HepG2 (cell line): ENCODE data around the gene PSD. TPM values are rescaled to one million over a fixed set of nuclear protein-coding genes. Genes with fewer than 3 reads are reported as not detected.
A peak's percentile ranks its signal among the peaks of the same experiment; 100 is the strongest.

Experiments used
- ASH2L ChIP-seq: fragments of 300-600, 200-600 bp; sonication (generic); IDR thresholded peaks from 2 replicates; pipeline ENCODE4 v1.7.0; 2017; ENCODE audit warnings: low read depth, mild to moderate bottlenecking, moderate library complexity, mixed read lengths, low read length; ENCODE audit not compliant: insufficient read length
- CEBPB ChIP-seq: IDR thresholded peaks from 2 replicates; pipeline ENCODE4 v1.6.1; 2011; ENCODE audit warnings: low read depth, low read length, improper control_type of control experiment, borderline replicate concordance
- GFI1 ChIP-seq: sonication (generic); formaldehyde crosslinking; IDR thresholded peaks from 2 replicates; pipeline ENCODE4 v1.5.0; 2020; ENCODE audit warnings: missing genetic modification reagents, mild to moderate bottlenecking, borderline replicate concordance
- HOXA5 ChIP-seq: sonication (generic); formaldehyde crosslinking; IDR thresholded peaks from 2 replicates; pipeline ENCODE4 v1.4.0; 2020; ENCODE audit warnings: missing genetic modification reagents
- JUND ChIP-seq: sonication (generic); formaldehyde crosslinking; IDR thresholded peaks from 2 replicates; pipeline ENCODE4 v1.8.0; 2022; ENCODE audit warnings: mild to moderate bottlenecking, missing genetic modification reagents
- KDM2A ChIP-seq: sonication (generic); formaldehyde crosslinking; IDR thresholded peaks from 2 replicates; pipeline ENCODE4 v1.4.0; 2020; ENCODE audit warnings: low read depth, missing genetic modification reagents, borderline replicate concordance
- MXI1 ChIP-seq: IDR thresholded peaks from 3 replicates; pipeline ENCODE4 v1.6.1; 2012; ENCODE audit warnings: low read depth, low read length, inconsistent platforms, borderline replicate concordance
- NR2F2 ChIP-seq: IDR thresholded peaks from 2 replicates; pipeline ENCODE4 v1.6.1; 2012; ENCODE audit warnings: low read depth, inconsistent platforms, borderline replicate concordance
- NR2F6 ChIP-seq, 2 experiments: IDR thresholded peaks; 2 replicates each; pipeline ENCODE4 v1.6.1; 2016; ENCODE audit warnings: antibody characterized with exemption in 1 of 2, mild to moderate bottlenecking in 1 of 2
- SOX6 ChIP-seq, 2 experiments: fragments of 450-650 bp in 1 of 2; sonication (generic) in 1 of 2; formaldehyde crosslinking in 1 of 2; IDR thresholded peaks; 2 replicates each; pipeline versions ENCODE4 v1.4.0 to v1.6.1; 2017 to 2020; ENCODE audit warnings: antibody characterized with exemption in 1 of 2, mild to moderate bottlenecking in 1 of 2, missing genetic modification reagents in 1 of 2
- TAF1 ChIP-seq: sonication (generic); formaldehyde crosslinking; IDR thresholded peaks from 2 replicates; pipeline ENCODE4 v1.4.0; 2020; ENCODE audit warnings: missing genetic modification reagents
- ZNF121 ChIP-seq: sonication (generic); formaldehyde crosslinking; IDR thresholded peaks from 2 replicates; pipeline ENCODE4 v1.5.0; 2020; ENCODE audit warnings: mild to moderate bottlenecking, missing genetic modification reagents
- ZNF496 ChIP-seq: sonication (generic); formaldehyde crosslinking; IDR thresholded peaks from 2 replicates; pipeline ENCODE4 v1.8.1; 2023; ENCODE audit warnings: mild to moderate bottlenecking, moderate library complexity, missing genetic modification reagents; ENCODE audit not compliant: insufficient replicate concordance
- polyA plus RNA-seq, 8 experiments: library from polyadenylated mRNA; depleted of rRNA in 3 of 8; stranded (reverse) in 7 of 8; unstranded in 1 of 8; fragments of >200 nt; fragmentation: Illumina TruSeq in 4 of 8; extraction: Trizol in 4 of 8; gene quantifications; 2 replicates each; pipeline versions ENCODE4 v1.2.1 to v1.2.3, GENCODE V29; 2011 to 2016; ENCODE audit warnings: low read depth in 4 of 8, missing spikeins in 1 of 8, mixed read lengths in 1 of 8; ENCODE audit not compliant: insufficient read depth in 1 of 8
- total RNA-seq, 5 experiments: library from RNA; depleted of rRNA; stranded (reverse); fragments of >200 nt; fragmentation: Illumina TruSeq; extraction: Trizol; gene quantifications; 2 replicates each; pipeline ENCODE4 v1.2.3, GENCODE V29; 2016; ENCODE audit warnings: low read depth in 1 of 5
- TF ChIP-seq, protein P1 (sequence below): sonication (generic); formaldehyde crosslinking; IDR thresholded peaks from 2 replicates; pipeline ENCODE4 v1.5.0; 2020; ENCODE audit warnings: missing genetic modification reagents
- TF ChIP-seq, protein P2 (sequence below): sonication (generic); formaldehyde crosslinking; IDR thresholded peaks from 2 replicates; pipeline ENCODE4 v1.5.0; 2020; ENCODE audit warnings: mild to moderate bottlenecking, missing genetic modification reagents
- TF ChIP-seq, protein P3 (sequence below): sonication (generic); formaldehyde crosslinking; conservative IDR thresholded peaks from 2 replicates; pipeline ENCODE4 v1.8.0; 2022; ENCODE audit warnings: mild to moderate bottlenecking, moderate library complexity, missing genetic modification reagents
- TF ChIP-seq, protein P4 (sequence below): sonication (generic); formaldehyde crosslinking; IDR thresholded peaks from 2 replicates; pipeline ENCODE4 v1.4.0; 2020; ENCODE audit warnings: missing genetic modification reagents, borderline replicate concordance
- TF ChIP-seq, protein P5 (sequence below): sonication (generic); formaldehyde crosslinking; IDR thresholded peaks from 2 replicates; pipeline ENCODE4 v1.4.0; 2020; ENCODE audit warnings: missing genetic modification reagents, borderline replicate concordance

PSD gene
- total and polyA plus RNA-seq, 2 of the 13 experiments (the other 11 are each of a cell fraction or from before 2014, with no cell fraction given) = 0.35 to 0.58 TPM

DNA sequence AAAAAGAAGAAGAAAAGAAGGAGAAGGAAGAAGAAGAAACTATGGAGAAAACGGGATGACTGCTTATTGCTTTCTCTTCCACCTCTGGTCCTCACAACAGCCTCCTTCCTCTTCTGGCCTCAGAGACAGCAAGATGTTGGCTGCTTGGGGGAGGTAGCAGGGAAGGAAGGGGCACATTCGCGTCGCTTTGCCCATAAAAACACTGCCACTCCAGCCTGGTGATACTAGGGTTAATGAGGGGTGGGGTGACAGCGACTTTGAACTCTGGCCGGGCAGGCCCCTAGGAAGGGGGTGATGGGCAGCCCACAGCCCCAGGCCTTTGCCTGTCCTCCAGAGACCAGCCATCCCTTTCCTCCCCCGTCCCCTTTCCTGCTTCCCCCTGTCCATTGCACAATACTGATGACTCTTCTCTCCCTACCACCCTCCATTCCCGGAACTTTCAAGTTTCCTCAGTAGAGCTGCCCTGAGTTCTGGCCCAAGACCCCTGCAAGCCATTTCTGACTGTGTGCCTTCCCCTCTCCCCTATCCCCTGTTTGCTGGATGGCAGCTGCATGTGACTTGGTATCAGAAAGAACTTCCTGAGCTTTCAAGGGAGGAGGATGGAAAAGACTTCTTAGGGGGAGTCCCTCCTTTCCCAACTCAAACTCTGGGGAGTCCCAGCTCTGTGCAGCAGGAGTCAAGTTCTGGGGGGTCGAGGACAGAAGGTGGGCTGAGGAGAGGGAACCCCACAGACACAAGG, 16.0 kb upstream of the PSD start (continued):
- peak; percentile 97 for TF ChIP-seq CEBPB
- 0 out of 2 replicates have a peak, but pooled peaks have one; percentile 21 for TF ChIP-seq ZNF121 (CRISPR knock-in tag)
- TF ChIP-seq MXI1 = peak; percentile 62; the same call in 1 of the 3 replicates
- peak; percentile 39; the same call in 1 of the 2 replicates for TF ChIP-seq TAF1 (CRISPR knock-in tag)
- no peak for TF ChIP-seq SOX6 (IDR thresholded peaks at IDR 0.05)
- TF ChIP-seq SOX6 (CRISPR knock-in tag; IDR thresholded peaks at IDR 0.05) = no peak; the same call in none of the 2 replicates
- TF ChIP-seq, protein P1, sequence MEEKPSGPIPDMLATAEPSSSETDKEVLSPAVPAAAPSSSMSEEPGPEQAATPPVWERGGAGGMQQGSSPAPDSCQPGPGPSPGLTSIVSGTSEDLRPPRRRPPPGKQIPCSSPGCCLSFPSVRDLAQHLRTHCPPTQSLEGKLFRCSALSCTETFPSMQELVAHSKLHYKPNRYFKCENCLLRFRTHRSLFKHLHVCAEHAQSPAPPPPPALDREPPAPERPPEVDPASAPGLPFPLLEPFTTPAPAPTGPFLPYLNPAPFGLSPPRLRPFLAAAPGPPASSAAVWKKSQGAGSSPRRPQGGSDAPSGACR (CRISPR knock-in tag) = no peak
- TF ChIP-seq, protein P2, sequence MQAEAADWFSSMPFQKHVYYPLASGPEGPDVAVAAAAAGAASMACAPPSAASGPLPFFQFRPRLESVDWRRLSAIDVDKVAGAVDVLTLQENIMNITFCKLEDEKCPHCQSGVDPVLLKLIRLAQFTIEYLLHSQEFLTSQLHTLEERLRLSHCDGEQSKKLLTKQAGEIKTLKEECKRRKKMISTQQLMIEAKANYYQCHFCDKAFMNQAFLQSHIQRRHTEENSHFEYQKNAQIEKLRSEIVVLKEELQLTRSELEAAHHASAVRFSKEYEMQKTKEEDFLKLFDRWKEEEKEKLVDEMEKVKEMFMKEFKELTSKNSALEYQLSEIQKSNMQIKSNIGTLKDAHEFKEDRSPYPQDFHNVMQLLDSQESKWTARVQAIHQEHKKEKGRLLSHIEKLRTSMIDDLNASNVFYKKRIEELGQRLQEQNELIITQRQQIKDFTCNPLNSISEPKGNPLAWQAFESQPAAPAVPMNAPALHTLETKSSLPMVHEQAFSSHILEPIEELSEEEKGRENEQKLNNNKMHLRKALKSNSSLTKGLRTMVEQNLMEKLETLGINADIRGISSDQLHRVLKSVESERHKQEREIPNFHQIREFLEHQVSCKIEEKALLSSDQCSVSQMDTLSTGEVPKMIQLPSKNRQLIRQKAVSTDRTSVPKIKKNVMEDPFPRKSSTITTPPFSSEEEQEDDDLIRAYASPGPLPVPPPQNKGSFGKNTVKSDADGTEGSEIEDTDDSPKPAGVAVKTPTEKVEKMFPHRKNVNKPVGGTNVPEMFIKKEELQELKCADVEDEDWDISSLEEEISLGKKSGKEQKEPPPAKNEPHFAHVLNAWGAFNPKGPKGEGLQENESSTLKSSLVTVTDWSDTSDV (CRISPR knock-in tag) = no peak
- TF ChIP-seq ASH2L = peak; percentile 27
- no peak for TF ChIP-seq ZNF496
- TF ChIP-seq, protein P3, sequence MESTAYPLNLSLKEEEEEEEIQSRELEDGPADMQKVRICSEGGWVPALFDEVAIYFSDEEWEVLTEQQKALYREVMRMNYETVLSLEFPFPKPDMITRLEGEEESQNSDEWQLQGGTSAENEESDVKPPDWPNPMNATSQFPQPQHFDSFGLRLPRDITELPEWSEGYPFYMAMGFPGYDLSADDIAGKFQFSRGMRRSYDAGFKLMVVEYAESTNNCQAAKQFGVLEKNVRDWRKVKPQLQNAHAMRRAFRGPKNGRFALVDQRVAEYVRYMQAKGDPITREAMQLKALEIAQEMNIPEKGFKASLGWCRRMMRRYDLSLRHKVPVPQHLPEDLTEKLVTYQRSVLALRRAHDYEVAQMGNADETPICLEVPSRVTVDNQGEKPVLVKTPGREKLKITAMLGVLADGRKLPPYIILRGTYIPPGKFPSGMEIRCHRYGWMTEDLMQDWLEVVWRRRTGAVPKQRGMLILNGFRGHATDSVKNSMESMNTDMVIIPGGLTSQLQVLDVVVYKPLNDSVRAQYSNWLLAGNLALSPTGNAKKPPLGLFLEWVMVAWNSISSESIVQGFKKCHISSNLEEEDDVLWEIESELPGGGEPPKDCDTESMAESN (CRISPR knock-in tag) = 0 out of 2 replicates have a peak, but pooled peaks have one; percentile 1
- no peak for TF ChIP-seq HOXA5 (CRISPR knock-in tag)
- TF ChIP-seq, protein P4, sequence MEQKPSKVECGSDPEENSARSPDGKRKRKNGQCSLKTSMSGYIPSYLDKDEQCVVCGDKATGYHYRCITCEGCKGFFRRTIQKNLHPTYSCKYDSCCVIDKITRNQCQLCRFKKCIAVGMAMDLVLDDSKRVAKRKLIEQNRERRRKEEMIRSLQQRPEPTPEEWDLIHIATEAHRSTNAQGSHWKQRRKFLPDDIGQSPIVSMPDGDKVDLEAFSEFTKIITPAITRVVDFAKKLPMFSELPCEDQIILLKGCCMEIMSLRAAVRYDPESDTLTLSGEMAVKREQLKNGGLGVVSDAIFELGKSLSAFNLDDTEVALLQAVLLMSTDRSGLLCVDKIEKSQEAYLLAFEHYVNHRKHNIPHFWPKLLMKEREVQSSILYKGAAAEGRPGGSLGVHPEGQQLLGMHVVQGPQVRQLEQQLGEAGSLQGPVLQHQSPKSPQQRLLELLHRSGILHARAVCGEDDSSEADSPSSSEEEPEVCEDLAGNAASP (CRISPR knock-in tag) = no peak
- peak; percentile 46; the same call in 1 of the 2 replicates for TF ChIP-seq NR2F6 (IDR thresholded peaks at IDR 0.05)
- peak; percentile 46; the same call in 1 of the 2 replicates for TF ChIP-seq NR2F6 (CRISPR knock-in tag; IDR thresholded peaks at IDR 0.05)
- peak; percentile 71 for TF ChIP-seq GFI1 (CRISPR knock-in tag)
- no peak; the same call in 1 of the 2 replicates for TF ChIP-seq NR2F2
- TF ChIP-seq, protein P5, sequence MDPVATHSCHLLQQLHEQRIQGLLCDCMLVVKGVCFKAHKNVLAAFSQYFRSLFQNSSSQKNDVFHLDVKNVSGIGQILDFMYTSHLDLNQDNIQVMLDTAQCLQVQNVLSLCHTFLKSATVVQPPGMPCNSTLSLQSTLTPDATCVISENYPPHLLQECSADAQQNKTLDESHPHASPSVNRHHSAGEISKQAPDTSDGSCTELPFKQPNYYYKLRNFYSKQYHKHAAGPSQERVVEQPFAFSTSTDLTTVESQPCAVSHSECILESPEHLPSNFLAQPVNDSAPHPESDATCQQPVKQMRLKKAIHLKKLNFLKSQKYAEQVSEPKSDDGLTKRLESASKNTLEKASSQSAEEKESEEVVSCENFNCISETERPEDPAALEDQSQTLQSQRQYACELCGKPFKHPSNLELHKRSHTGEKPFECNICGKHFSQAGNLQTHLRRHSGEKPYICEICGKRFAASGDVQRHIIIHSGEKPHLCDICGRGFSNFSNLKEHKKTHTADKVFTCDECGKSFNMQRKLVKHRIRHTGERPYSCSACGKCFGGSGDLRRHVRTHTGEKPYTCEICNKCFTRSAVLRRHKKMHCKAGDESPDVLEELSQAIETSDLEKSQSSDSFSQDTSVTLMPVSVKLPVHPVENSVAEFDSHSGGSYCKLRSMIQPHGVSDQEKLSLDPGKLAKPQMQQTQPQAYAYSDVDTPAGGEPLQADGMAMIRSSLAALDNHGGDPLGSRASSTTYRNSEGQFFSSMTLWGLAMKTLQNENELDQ = no peak
- no peak for TF ChIP-seq KDM2A (CRISPR knock-in tag)
- peak; percentile 83; the same call in 1 of the 2 replicates for TF ChIP-seq JUND (CRISPR knock-in tag)
